ENCODE results near the gene POFUT1. TPM values are rescaled to one million over a fixed set of nuclear protein-coding genes. Genes with fewer than 3 reads are reported as not detected.

POFUT1 gene
- total and polyA plus RNA-seq, 2 of the 8 experiments (the other 6 are each of a cell fraction or from before 2014, with no cell fraction given) = 19.4 to 24.4 TPM

DNA sequence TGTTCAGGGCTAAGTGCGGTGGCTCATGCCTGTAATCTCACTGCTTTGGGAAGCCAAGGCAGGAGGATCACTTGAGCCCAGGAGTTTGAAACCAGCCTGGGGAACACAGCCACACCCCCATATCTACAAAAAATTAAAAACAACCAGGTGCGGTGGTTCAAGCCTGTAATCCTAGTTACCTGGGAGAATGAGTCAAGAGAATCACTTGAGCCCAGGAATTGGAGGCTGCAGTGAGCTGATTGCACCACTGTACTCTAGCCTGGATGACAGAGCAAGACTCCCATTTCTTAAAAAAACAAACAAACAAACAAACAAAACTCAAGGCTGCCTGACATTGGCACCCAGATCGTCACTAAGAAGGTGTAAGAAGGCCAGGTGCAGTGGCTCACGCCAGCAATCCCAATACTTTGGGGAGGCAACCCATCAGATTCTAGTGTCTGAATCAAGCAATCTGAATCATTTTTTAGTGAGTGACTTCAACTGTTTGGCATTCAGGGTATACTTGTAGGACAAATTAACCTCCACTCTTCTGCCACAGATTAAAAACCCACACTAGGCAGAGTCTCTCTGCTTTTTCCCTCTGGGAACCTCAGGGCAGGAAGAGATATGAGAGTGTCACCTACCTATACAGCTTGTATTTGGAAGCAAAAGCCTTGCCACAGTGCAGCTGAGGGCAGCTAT is 6.2 kb upstream of the POFUT1 start (continued):
- no peak for TF ChIP-seq SIRT6 (IDR thresholded peaks at IDR 0.05; ENCODE audit: low read length)
- TF ChIP-seq JUN (IDR thresholded peaks at IDR 0.05; ENCODE audit: low read depth, low read length) = no peak
- no peak for TF ChIP-seq YY1 (IDR thresholded peaks at IDR 0.05; ENCODE audit: low read depth, low read length)
